Fibroblast of the aortic adventitia (primary cell): ENCODE data around the gene TJAP1. TPM values are rescaled to one million over a fixed set of nuclear protein-coding genes. Genes with fewer than 3 reads are reported as not detected.

Experiments
- DNase-seq: peaks from one replicate; pipeline ENCODE4 v3.0.0-alpha.2; 2010; ENCODE audit warnings: low read depth
- H3K4me3 ChIP-seq: 2 replicates; pipeline ENCODE4 v1.5.1; 2011; ENCODE audit warnings: low read depth, mild to moderate bottlenecking, control low read depth, low read length, moderate library complexity
- CTCF ChIP-seq: IDR thresholded peaks from 2 replicates; pipeline ENCODE4 v1.5.1; 2011; ENCODE audit warnings: mild to moderate bottlenecking, low read length, control low read depth, inconsistent platforms; ENCODE audit not compliant: insufficient read depth
- total RNA-seq: library from RNA; depleted of rRNA; stranded (reverse); fragments of >200 nt; gene quantifications from 2 replicates; pipeline ENCODE4 v1.2.3, GENCODE V29; 2012; ENCODE audit warnings: low replicate concordance

Gene TJAP1
- total RNA-seq, 1 donor, result 14.2 TPM

GRCh38 chr6:43444036-43444435 lies 33.3 kb upstream of the TJAP1 start:
- no peak for DNase-seq
- H3K4me3 ChIP-seq, result no peak overlapping the region
- TF ChIP-seq CTCF, result no peak

- DNase-seq, result no peak
- H3K4me3 ChIP-seq, result no peak overlapping the region
- TF ChIP-seq CTCF, result no peak
Measured at GRCh38 chr6:43444582-43444981, 32.8 kb upstream of the TJAP1 start.

- DNase-seq, result no peak
- no peak overlapping the region for H3K4me3 ChIP-seq
- no peak for TF ChIP-seq CTCF
Measured at GRCh38 chr6:43445576-43445975, 31.8 kb upstream of the TJAP1 start.

- no peak overlapping the region for H3K4me3 ChIP-seq
- DNase-seq, result no peak
- TF ChIP-seq CTCF, result no peak
Measured at GRCh38 chr6:43447604-43448003, 29.8 kb upstream of the TJAP1 start.

- H3K4me3 ChIP-seq, result no peak overlapping the region
- no peak for TF ChIP-seq CTCF
- DNase-seq, result no peak
Measured at GRCh38 chr6:43448916-43449315, 28.5 kb upstream of the TJAP1 start.

GRCh38 chr6:43450699-43451131 lies 26.7 kb upstream of the TJAP1 start:
- no peak for DNase-seq
- TF ChIP-seq CTCF, result no peak
- H3K4me3 ChIP-seq, result no peak overlapping the region

GRCh38 chr6:43451348-43451747 lies 26.0 kb upstream of the TJAP1 start:
- TF ChIP-seq CTCF, result no peak
- H3K4me3 ChIP-seq, result no peak overlapping the region
- DNase-seq, result no peak
